ENCODE measurements around the gene CDK6.

- TF ChIP-seq CTCF (IDR thresholded peaks at IDR 0.05) (no peak), POLR2A (IDR thresholded peaks at IDR 0.05) (no peak), POLR2AphosphoS5 (IDR thresholded peaks at IDR 0.05) (no peak)
Measured at GRCh38 chr7:92751902-92752901, 84.2 kb downstream of the CDK6 start.

All from transverse colon (tissue), 4 donors.